HG02973 (cell line): Measurements from ENCODE around the gene MYL5.
"Not testable (repeated sequence)": the region's sequence is repeated elsewhere in the genome, so short reads cannot be mapped to it uniquely, and the experiment has no call there.

Experiments
- ATAC-seq: cut with Tn5 transposase; IDR thresholded peaks from one replicate; pipeline ENCODE4 v1.9.1; 2021; ENCODE audit warnings: moderate library complexity; ENCODE audit not compliant: unreplicated experiment

The MYL5 gene

GRCh38 chr4:674172-675035 lies at the start of gene MYL5, which contains the start of gene ATP5ME:
Gene MYL5, plus strand, starts transcription at chr4:674542. Its CDS starts 3,485 bp downstream, at chr4:678027.
Gene ATP5ME, minus strand, starts transcription at chr4:674276. Its CDS starts 29 bp downstream, at chr4:674247.
- peak; percentile 71 for ATAC-seq

GRCh38 chr4:624705-625590 lies 49.4 kb upstream of the MYL5 start, which contains the start of gene PDE6B:
Gene PDE6B, plus strand, starts transcription at chr4:625573. Its CDS starts 54 bp downstream, at chr4:625627.
- ATAC-seq = no peak

GRCh38 chr4:625631-626161 lies 48.6 kb upstream of the MYL5 start:
- ATAC-seq = no peak

- ATAC-seq = no peak
These were observed 47.9 kb upstream of the MYL5 start for GRCh38 chr4:626201-627091.

GRCh38 chr4:627347-628125 lies 46.8 kb upstream of the MYL5 start:
- no peak for ATAC-seq

- ATAC-seq = no peak
These were observed 46.0 kb upstream of the MYL5 start for GRCh38 chr4:628311-628741.

GRCh38 chr4:628821-629635 lies 45.3 kb upstream of the MYL5 start:
- ATAC-seq = no peak

GRCh38 chr4:629636-629914 lies 44.8 kb upstream of the MYL5 start:
- ATAC-seq = no peak

- no peak for ATAC-seq
These were observed 44.3 kb upstream of the MYL5 start for GRCh38 chr4:629915-630641.

GRCh38 chr4:630656-631055 lies 43.7 kb upstream of the MYL5 start:
- no peak for ATAC-seq

- ATAC-seq = no peak
These were observed 42.0 kb upstream of the MYL5 start for GRCh38 chr4:632196-632790.

GRCh38 chr4:632926-633325 lies 41.4 kb upstream of the MYL5 start:
- ATAC-seq = no peak

- ATAC-seq = no peak
These were observed 40.9 kb upstream of the MYL5 start for GRCh38 chr4:633406-633805.

- no peak for ATAC-seq
These were observed 40.3 kb upstream of the MYL5 start for GRCh38 chr4:633976-634598.

- no peak for ATAC-seq
These were observed 39.8 kb upstream of the MYL5 start for GRCh38 chr4:634599-634985.

- not testable (repeated sequence) for ATAC-seq
These were observed 39.1 kb upstream of the MYL5 start for GRCh38 chr4:635066-635835.
